ENCODE measurements around the gene NISCH.

- TF ChIP-seq CTCF (conservative IDR thresholded peaks at IDR 0.05; ENCODE audit: low read length) (no peak), EZH2phosphoT487 (IDR thresholded peaks at IDR 0.05; ENCODE audit: borderline replicate concordance) (no peak)
These were observed 8.0 kb downstream of the NISCH start for GRCh38 chr3:52463416-52463815.
